Suppressor macrophage treated with lipopolysaccharide for 1 hour (primary cell): ENCODE results near the gene CCDC102A.
"Not testable (repeated sequence)": the region's sequence is repeated elsewhere in the genome, so short reads cannot be mapped to it uniquely, and the experiment has no call there.

Source experiments
- DNase-seq, 3 donors: peaks; one replicate each; pipeline ENCODE4 v3.0.0-alpha.2; 2020 to 2022

The CCDC102A gene

GRCh38 chr16:57499941-57500340, 36.4 kb downstream of the CCDC102A start:
- DNase-seq, result not testable (repeated sequence)

- DNase-seq, result no peak
These were observed 38.3 kb downstream of the CCDC102A start for GRCh38 chr16:57498031-57498430.

GRCh38 chr16:57497121-57497520, 39.2 kb downstream of the CCDC102A start:
- no peak for DNase-seq

- no peak for DNase-seq
These were observed 42.6 kb downstream of the CCDC102A start for GRCh38 chr16:57493767-57494166.

GRCh38 chr16:57489229-57489628, 47.1 kb downstream of the CCDC102A start:
- no peak for DNase-seq

GRCh38 chr16:57486858-57487834, 49.2 kb downstream of the CCDC102A start:
- DNase-seq, result no peak

GRCh38 chr16:57485916-57486857, 50.2 kb downstream of the CCDC102A start, which contains the start of gene DOK4:
Gene DOK4 (minus strand): TSS chr16:57486493. CDS start chr16:57479507, 6,986 bp downstream.
- peak; percentile 63 to 94 (median 85) for DNase-seq

GRCh38 chr16:57485091-57485915, 51.1 kb downstream of the CCDC102A start:
- DNase-seq, result no peak

- no peak for DNase-seq
These were observed 51.8 kb downstream of the CCDC102A start for GRCh38 chr16:57484515-57485005.

- no peak for DNase-seq
These were observed 52.5 kb downstream of the CCDC102A start for GRCh38 chr16:57483725-57484514.

GRCh38 chr16:57482845-57483545, 53.4 kb downstream of the CCDC102A start:
- no peak for DNase-seq

- no peak for DNase-seq
These were observed 55.0 kb downstream of the CCDC102A start for GRCh38 chr16:57481421-57481820.

GRCh38 chr16:57480754-57481230, 55.6 kb downstream of the CCDC102A start:
- DNase-seq, result no peak

GRCh38 chr16:57479976-57480753, 56.2 kb downstream of the CCDC102A start:
- DNase-seq, result no peak

GRCh38 chr16:57479205-57479975, 57.0 kb downstream of the CCDC102A start:
- DNase-seq, result no peak

GRCh38 chr16:57478396-57479204, 57.8 kb downstream of the CCDC102A start:
- no peak for DNase-seq

- no peak for DNase-seq
These were observed 58.7 kb downstream of the CCDC102A start for GRCh38 chr16:57477531-57478202.
